GM13976 (cell line): ENCODE results near the gene ARL8B.

Experiments
- DNase-seq: peaks from one replicate; pipeline ENCODE4 v3.0.0; 2012; ENCODE audit warnings: low spot score
- in situ Hi-C: fragments of 300-500 bp; cut with MboI; formaldehyde crosslinking; loops from one replicate; pipeline ENCODE4 v1.12.0; 2022; ENCODE audit warnings: low sequenced_read_pairs, mixed read lengths, inconsistent platforms; ENCODE audit not compliant: unreplicated experiment
- TF ChIP-seq, protein P1 (sequence below): IDR thresholded peaks from 2 replicates; pipeline ENCODE4 v1.5.1; 2012; ENCODE audit warnings: borderline replicate concordance, mild to moderate bottlenecking; ENCODE audit not compliant: insufficient read depth; ENCODE audit errors: extremely low read depth, missing control alignments, control extremely low read depth

Gene ARL8B

DNA sequence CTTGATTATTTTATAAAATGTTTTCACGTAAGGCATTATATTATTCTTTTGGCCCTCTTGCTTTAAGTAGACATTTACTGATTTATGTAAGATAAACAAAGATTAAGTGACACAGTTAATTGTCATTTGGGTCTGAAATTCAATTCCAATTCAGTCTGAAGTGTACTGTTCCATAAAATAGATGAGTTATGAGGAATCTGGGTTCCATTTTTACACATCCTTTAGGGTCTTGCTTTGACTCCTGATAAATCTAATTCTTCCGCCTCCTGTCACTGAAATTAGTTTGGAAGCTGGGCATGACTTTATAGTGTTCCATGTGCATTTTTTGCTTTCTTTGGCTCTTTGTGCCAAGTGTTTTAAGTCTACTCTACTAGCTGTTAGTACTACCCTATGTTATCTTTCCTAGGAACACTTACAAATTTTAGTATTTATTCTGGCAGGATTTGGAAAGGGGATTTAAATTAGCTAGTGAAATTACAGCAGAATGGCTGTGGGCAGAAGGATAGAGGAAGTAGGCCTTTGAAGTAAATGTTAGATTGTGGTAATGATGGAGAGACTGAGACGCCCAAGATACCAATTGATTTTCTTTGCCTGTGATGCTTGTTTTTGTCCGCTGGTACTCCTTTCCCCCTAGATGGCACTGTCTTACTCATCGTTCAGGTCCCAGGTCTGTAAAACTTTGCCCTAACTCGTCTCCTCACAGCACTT is 14.3 kb downstream of the ARL8B start:
- peak; percentile 56 for DNase-seq
- in situ Hi-C loops = loop anchor here (5.0 kb wide), 1 partner anchor 61 kb away; no protein-coding TSS in a partner anchor
- TF ChIP-seq, protein P1, sequence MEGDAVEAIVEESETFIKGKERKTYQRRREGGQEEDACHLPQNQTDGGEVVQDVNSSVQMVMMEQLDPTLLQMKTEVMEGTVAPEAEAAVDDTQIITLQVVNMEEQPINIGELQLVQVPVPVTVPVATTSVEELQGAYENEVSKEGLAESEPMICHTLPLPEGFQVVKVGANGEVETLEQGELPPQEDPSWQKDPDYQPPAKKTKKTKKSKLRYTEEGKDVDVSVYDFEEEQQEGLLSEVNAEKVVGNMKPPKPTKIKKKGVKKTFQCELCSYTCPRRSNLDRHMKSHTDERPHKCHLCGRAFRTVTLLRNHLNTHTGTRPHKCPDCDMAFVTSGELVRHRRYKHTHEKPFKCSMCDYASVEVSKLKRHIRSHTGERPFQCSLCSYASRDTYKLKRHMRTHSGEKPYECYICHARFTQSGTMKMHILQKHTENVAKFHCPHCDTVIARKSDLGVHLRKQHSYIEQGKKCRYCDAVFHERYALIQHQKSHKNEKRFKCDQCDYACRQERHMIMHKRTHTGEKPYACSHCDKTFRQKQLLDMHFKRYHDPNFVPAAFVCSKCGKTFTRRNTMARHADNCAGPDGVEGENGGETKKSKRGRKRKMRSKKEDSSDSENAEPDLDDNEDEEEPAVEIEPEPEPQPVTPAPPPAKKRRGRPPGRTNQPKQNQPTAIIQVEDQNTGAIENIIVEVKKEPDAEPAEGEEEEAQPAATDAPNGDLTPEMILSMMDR = peak; percentile 61

DNA sequence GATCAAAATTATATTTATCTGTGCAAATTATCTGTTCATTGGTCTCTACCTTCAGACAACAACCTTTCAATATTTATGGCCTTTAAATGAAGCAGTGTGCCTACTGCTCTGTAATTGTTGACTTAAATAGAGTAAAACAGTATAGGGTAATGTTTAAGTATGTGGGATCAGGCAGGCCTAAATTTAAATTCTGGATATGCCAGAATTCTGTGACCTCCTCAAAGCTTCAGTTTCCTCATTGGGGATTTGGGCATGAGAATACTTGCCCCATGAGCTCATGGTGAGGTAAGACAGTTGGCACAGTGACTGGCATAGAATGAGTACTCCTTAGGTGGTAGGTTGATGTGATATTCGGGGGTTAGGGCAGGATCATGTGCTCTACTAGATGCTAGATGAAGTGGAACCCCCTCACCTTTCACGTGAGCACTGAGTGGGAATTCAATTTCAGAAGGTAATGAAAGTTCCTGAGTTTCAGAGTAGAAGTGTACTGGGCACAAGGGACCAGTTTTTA is 14.9 kb downstream of the ARL8B start:
- in situ Hi-C loops = loop anchor here (5.0 kb wide), 1 partner anchor 60 kb away; no protein-coding TSS in a partner anchor
- no peak for DNase-seq
- TF ChIP-seq, protein P1 = no peak

DNA sequence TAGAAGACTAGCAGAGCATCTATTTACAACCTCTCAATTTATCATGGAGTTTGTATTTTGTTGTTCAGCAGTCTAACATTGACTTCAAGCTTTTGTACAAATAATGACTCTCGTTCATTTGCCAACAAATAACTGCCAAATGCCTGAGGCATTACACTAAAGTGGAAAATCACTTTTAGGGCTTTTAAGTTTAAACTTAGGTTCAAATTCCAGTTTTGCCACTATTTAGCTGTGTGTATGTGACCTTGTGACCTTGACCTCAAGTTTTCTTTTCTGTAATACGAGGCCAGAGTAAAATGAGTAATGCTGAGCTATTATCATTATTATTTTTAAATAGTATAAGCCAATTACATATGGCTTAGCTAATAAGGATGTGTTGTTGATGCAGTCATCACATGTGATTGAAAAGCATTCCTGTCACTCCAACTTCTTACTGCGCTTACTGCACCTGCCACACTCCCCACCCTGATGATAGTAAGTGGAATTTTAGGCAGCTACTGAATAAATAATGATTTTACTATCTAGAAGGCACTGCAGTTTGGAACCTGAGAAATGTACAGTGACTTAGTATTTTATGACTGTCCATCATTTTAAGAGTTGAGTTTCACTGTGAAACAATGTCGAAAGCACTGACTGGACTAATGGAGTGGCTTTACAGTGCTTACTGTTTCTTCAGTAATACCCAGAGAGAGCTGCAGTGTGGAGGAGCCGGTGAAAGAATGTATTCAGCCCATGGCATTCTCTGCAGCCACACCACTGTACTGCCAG is 16.3 kb downstream of the ARL8B start:
- TF ChIP-seq, protein P1 = no peak
- in situ Hi-C loops = loop anchor here (5.0 kb wide), 1 partner anchor 59 kb away; no protein-coding TSS in a partner anchor
- no peak for DNase-seq

DNA sequence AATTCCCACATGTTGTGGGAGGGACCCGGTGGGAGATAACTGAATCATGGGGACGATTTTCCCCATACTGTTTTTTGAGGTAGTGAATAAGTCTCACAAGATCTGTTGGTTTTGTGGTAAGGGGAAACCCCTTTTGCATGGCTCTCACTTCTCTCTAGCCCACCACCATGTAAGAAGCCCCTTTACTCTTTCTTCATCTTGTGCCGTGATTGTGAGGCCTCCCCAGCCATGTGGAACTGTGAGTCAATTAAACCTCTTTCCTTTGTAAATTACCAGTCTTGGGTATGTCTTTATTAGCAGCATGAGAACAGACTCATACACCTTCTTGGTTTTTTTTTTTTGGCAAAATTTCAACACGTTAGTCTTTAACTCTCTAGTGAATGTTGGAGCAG is 18.1 kb downstream of the ARL8B start:
- no peak for DNase-seq
- TF ChIP-seq, protein P1 = no peak
- in situ Hi-C loops = no loop called here

DNA sequence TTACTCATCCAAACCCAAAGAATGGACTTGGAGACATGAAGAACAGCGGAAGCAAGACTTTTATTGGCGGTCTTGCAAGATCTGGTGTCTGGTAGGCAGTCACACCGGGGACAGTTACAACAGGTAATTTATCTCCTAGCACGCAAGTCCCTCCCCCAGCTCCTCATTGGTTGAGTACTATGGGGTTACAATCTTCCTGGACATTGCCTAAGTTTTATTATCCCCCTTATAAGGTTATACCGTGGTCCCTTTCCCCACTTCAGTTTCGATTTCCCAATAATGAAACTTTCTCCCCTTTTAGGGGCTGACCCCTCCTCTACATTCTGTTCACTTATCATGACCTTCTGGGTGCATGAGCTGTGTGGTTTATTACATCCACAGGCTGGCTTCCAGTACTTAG is 18.7 kb downstream of the ARL8B start:
- in situ Hi-C loops = no loop called here

DNA sequence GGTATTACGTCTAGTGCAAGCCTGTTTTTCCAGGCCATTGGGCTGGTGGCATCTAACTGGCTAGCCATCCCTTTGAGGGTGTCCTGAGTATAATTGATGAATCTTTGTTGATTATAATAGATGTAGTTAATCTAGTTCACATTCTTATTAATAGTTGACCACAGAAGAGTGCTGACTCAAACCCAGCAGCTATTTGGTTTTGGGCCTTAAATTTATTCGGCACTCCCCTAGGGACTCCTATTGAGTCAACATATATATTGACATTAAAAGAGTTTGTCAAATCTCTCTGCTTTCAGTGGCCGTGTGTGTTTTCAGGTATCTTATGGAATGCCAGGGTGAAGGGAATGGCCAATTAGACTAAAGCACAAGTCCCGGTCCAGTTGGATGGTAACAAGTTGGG is 19.7 kb downstream of the ARL8B start:
- DNase-seq = no peak
- in situ Hi-C loops = no loop called here
- TF ChIP-seq, protein P1 = no peak

More for the DNA sequence above, 18.7 kb downstream of the ARL8B start:
- TF ChIP-seq, protein P1 = no peak
- DNase-seq = no peak
